Glomerular visceral epithelial cell (primary cell): ENCODE results near the gene MOB3C.
A peak's percentile ranks its signal among the peaks of the same experiment; 100 is the strongest.

Experiments used
- DNase-seq: peaks from one replicate; pipeline ENCODE4 v3.0.0-alpha.2; 2016; ENCODE audit errors: extremely low spot score

MOB3C gene

GRCh38 chr1:46606255-46606965, 10.2 kb downstream of the MOB3C start:
- no peak for DNase-seq

GRCh38 chr1:46605232-46605631, 11.4 kb downstream of the MOB3C start:
- DNase-seq, result no peak

- DNase-seq, result peak; percentile 98
Measured at GRCh38 chr1:46603858-46604549, 12.6 kb downstream of the MOB3C start, which contains the start of gene MKNK1. Gene MKNK1, minus strand, starts transcription at chr1:46604268. Its CDS starts 20,941 bp downstream, at chr1:46583327.

- no peak for DNase-seq
Measured at GRCh38 chr1:46603481-46603857, 13.1 kb downstream of the MOB3C start.

- no peak for DNase-seq
Measured at GRCh38 chr1:46601257-46602007, 15.2 kb downstream of the MOB3C start.

GRCh38 chr1:46599059-46599970, 17.3 kb downstream of the MOB3C start:
- no peak for DNase-seq

- no peak for DNase-seq
Measured at GRCh38 chr1:46596846-46597245, 19.8 kb downstream of the MOB3C start.

GRCh38 chr1:46596036-46596435, 20.6 kb downstream of the MOB3C start:
- no peak for DNase-seq

GRCh38 chr1:46595127-46595526, 21.5 kb downstream of the MOB3C start:
- DNase-seq, result no peak

GRCh38 chr1:46594063-46594462, 22.5 kb downstream of the MOB3C start:
- no peak for DNase-seq

GRCh38 chr1:46592823-46593222, 23.8 kb downstream of the MOB3C start:
- no peak for DNase-seq

GRCh38 chr1:46589529-46589928, 27.1 kb downstream of the MOB3C start:
- DNase-seq, result no peak

GRCh38 chr1:46587069-46587468, 29.5 kb downstream of the MOB3C start:
- no peak for DNase-seq

- no peak for DNase-seq
Measured at GRCh38 chr1:46585312-46585938, 31.2 kb downstream of the MOB3C start.

GRCh38 chr1:46583494-46583893, 33.1 kb downstream of the MOB3C start:
- no peak for DNase-seq

GRCh38 chr1:46582972-46583371, 33.6 kb downstream of the MOB3C start:
- no peak for DNase-seq

GRCh38 chr1:46581681-46582455, 34.7 kb downstream of the MOB3C start:
- no peak for DNase-seq

- DNase-seq, result no peak
Measured at GRCh38 chr1:46580140-46580903, 36.3 kb downstream of the MOB3C start.

- no peak for DNase-seq
Measured at GRCh38 chr1:46577671-46578070, 38.9 kb downstream of the MOB3C start.

- no peak for DNase-seq
Measured at GRCh38 chr1:46576596-46576995, 40.0 kb downstream of the MOB3C start.
